ENCODE data around the gene PTTG2. TPM values are rescaled to one million over a fixed set of nuclear protein-coding genes. Genes with fewer than 3 reads are reported as not detected.

Gene PTTG2
- total and polyA plus RNA-seq, 2 of the 13 experiments (the other 11 are each of a cell fraction or from before 2014, with no cell fraction given): not detected

- intact Hi-C loops (cut with micrococcal nuclease; ENCODE audit: unreplicated experiment) (no loop called here), in situ Hi-C loops (cut with HindIII; ENCODE audit: extremely low pct_ligation_motif_present, low pct_unique_long_range_greater_than_20kb) (no loop called here)
- no peak overlapping the region for H3K4me2 ChIP-seq (ENCODE audit: low read depth, low read length)
- no peaks in the 10 kb centered on the region for H3K27me3 ChIP-seq (ENCODE audit: control insufficient read depth in 1 of 2, insufficient read depth in 2 of 2, low read length in 2 of 2)
- DNase-seq (ENCODE audit: low spot score) (no peak), FAIRE-seq (no peak), ATAC-seq (no peak)
- H3K9me3 ChIP-seq (ENCODE audit: low read length): no peaks in the 10 kb centered on the region
- H3K36me3 ChIP-seq (replicated peaks in 1 of 2; ENCODE audit: control insufficient read depth in 1 of 2, insufficient read depth in 2 of 2, low read length in 2 of 2): no peaks in the 10 kb centered on the region
- H3K4me1 ChIP-seq (ENCODE audit: insufficient read depth, low read length): peaks cover 24% of the 10 kb centered on the region
- no peak overlapping the region for H3K9ac ChIP-seq (ENCODE audit: insufficient read depth, low read depth, low read length)
- no peak overlapping the region for H3K27ac ChIP-seq (ENCODE audit: extremely low read length, insufficient read depth, low read length)
- CTCF ChIA-PET (ENCODE audit: low intra/inter-chr PET ratio, low total read pairs): no interaction called here
- 87% methylated on average over 9 of the region's 9 CpGs for WGBS (ENCODE audit: low lambda C conversion rate)
- no peaks in the 10 kb centered on the region for H4K20me1 ChIP-seq (ENCODE audit: insufficient read depth, low read length)
- no peaks in the 10 kb centered on the region for H3K79me2 ChIP-seq (ENCODE audit: insufficient read depth, low read length)
- H3K4me3 ChIP-seq (replicated peaks in 1 of 3; ENCODE audit: insufficient read depth in 1 of 3, low read depth in 2 of 3, low read length in 3 of 3): no peak overlapping the region
- POLR2A ChIA-PET: no interaction called here
- H2AFZ ChIP-seq (ENCODE audit: low read length): no peak overlapping the region
- BruUV-seq (replicated peaks): no TSS peak
- TF ChIP-seq ZNF3 (CRISPR knock-in tag; IDR thresholded peaks at IDR 0.05) (no peak), RBAK (CRISPR knock-in tag; IDR thresholded peaks at IDR 0.05) (no peak), ZNF800 (CRISPR knock-in tag; IDR thresholded peaks at IDR 0.05) (no peak), PBX3 (CRISPR knock-in tag; IDR thresholded peaks at IDR 0.05; ENCODE audit: borderline replicate concordance) (no peak), RBM22 (optimal IDR thresholded peaks at IDR 0.05; ENCODE audit: low read length) (no peak), GZF1 (CRISPR knock-in tag; IDR thresholded peaks at IDR 0.05) (no peak), FIP1L1 (IDR thresholded peaks at IDR 0.05; ENCODE audit: borderline replicate concordance, insufficient read depth, low read depth, low read length) (no peak), ZNF784 (CRISPR knock-in tag; IDR thresholded peaks at IDR 0.05; ENCODE audit: borderline replicate concordance) (no peak), ARNT2 (CRISPR knock-in tag; IDR thresholded peaks at IDR 0.05; ENCODE audit: low read depth) (no peak), ZNF30 (CRISPR knock-in tag; IDR thresholded peaks at IDR 0.05) (no peak), SIN3B (IDR thresholded peaks at IDR 0.05; ENCODE audit: low read length) (no peak), SOX6 (IDR thresholded peaks at IDR 0.05) (no peak), SOX6 (CRISPR knock-in tag; IDR thresholded peaks at IDR 0.05) (no peak), HNF1A (IDR thresholded peaks at IDR 0.05; ENCODE audit: low read depth) (no peak), HNF1A (CRISPR knock-in tag; IDR thresholded peaks at IDR 0.05; ENCODE audit: borderline replicate concordance) (no peak), IRF9 (CRISPR knock-in tag; IDR thresholded peaks at IDR 0.05; ENCODE audit: borderline replicate concordance) (no peak)
These were observed 38.0 kb downstream of the PTTG2 start for GRCh38 chr4:37998226-37998625.

All from HepG2 (cell line).